HFFc6 (cell line): ENCODE data around the gene CSTF2T. TPM values are rescaled to one million over a fixed set of nuclear protein-coding genes. Genes with fewer than 3 reads are reported as not detected.

Experiments used
- DNase-seq: peaks from one replicate; pipeline ENCODE4 v3.0.0-alpha.2; 2018
- H3K27ac Mint-ChIP-seq: 2 replicates; pipeline ENCODE4 v1.8.0; 2020; ENCODE audit warnings: mild to moderate bottlenecking, mixed read lengths
- H3K27me3 Mint-ChIP-seq: 2 replicates; pipeline ENCODE4 v1.8.0; 2021; ENCODE audit warnings: mild to moderate bottlenecking, moderate library complexity, mixed read lengths; ENCODE audit not compliant: insufficient read depth
- H3K36me3 Mint-ChIP-seq: 2 replicates; pipeline ENCODE4 v1.8.0; 2021; ENCODE audit warnings: low read depth, mixed read lengths
- H3K4me1 Mint-ChIP-seq: 2 replicates; pipeline ENCODE4 v1.8.0; 2020; ENCODE audit warnings: low read depth, mixed read lengths
- H3K4me3 Mint-ChIP-seq: 2 replicates; pipeline ENCODE4 v1.8.0; 2020; ENCODE audit warnings: mild to moderate bottlenecking, moderate library complexity, mixed read lengths
- H3K9me3 Mint-ChIP-seq: 2 replicates; pipeline ENCODE4 v1.8.0; 2020; ENCODE audit warnings: mild to moderate bottlenecking, mixed read lengths
- CTCF ChIP-seq: fragments of 200-600 bp; sonication (generic); IDR thresholded peaks from 2 replicates; pipeline ENCODE4 v1.5.0; 2021; ENCODE audit warnings: antibody characterized with exemption, mild to moderate bottlenecking
- long read RNA-seq: library from polyadenylated mRNA; unstranded; transcript quantifications from one replicate; pipeline ENCODE4 v2.0.0, GENCODE V29; 2019
- total RNA-seq, 6 experiments: library from RNA; stranded (reverse); fragmentation: NEBNext Ultra II Directional; extraction: Animal tissue kit (Norgen Biotek cat#: 25700); gene quantifications; 2 replicates in 1 of 6; 3 replicates in 5 of 6; pipeline ENCODE4 v1.2.3, GENCODE V29; 2021

The CSTF2T gene
- total RNA-seq, result 10 to 100 TPM; 12.4 to 15.8 (median 15.6) TPM
- long read RNA-seq, full-length matches to known transcripts, result 10 of 10 reads
- long read RNA-seq, partial matches to known transcripts, result 0 of 10 reads
- long read RNA-seq, other reads (novel, unspliced or antisense), result 0 of 10 reads

GRCh38 chr10:51699475-51700227, at the start of gene CSTF2T:
CSTF2T (minus strand) TSS chr10:51699595; CDS start chr10:51699549, 46 bp downstream.
- H3K27ac Mint-ChIP-seq, result peak within 1 kb of the TSS; percentile 99
- peak; percentile 85 for DNase-seq
- H3K9me3 Mint-ChIP-seq, result no peaks in the 10 kb centered on the region
- H3K4me3 Mint-ChIP-seq, result peak within 1 kb of the TSS; percentile 98
- H3K27me3 Mint-ChIP-seq, result peaks cover 3% of the 10 kb centered on the region; the same call in 1 of the 2 replicates
- peaks cover 27% of the 10 kb centered on the region for H3K4me1 Mint-ChIP-seq
- TF ChIP-seq CTCF, result no peak
- H3K36me3 Mint-ChIP-seq, result peaks cover 18% of the 10 kb centered on the region

GRCh38 chr10:51748959-51749358, 49.6 kb upstream of the CSTF2T start:
- Mint-ChIP-seq H3K4me1 (no peaks in the 10 kb centered on the region), H3K27ac (no peak overlapping the region), H3K9me3 (no peaks in the 10 kb centered on the region), H3K36me3 (no peaks in the 10 kb centered on the region), H3K4me3 (no peak overlapping the region), H3K27me3 (peaks cover 2% of the 10 kb centered on the region; the same call in 1 of the 2 replicates)
- TF ChIP-seq CTCF, result no peak
- DNase-seq, result no peak

- no peaks in the 10 kb centered on the region for H3K9me3 Mint-ChIP-seq
- TF ChIP-seq CTCF, result no peak
- no peaks in the 10 kb centered on the region for H3K36me3 Mint-ChIP-seq
- H3K27ac Mint-ChIP-seq, result no peak overlapping the region
- no peak for DNase-seq
- no peak overlapping the region for H3K4me3 Mint-ChIP-seq
- no peaks in the 10 kb centered on the region for H3K4me1 Mint-ChIP-seq
- peaks cover 2% of the 10 kb centered on the region; the same call in 1 of the 2 replicates for H3K27me3 Mint-ChIP-seq
Observed at GRCh38 chr10:51747216-51747615, 47.8 kb upstream of the CSTF2T start.

- Mint-ChIP-seq H3K4me3 (no peak overlapping the region), H3K27me3 (peaks cover 2% of the 10 kb centered on the region; the same call in 1 of the 2 replicates), H3K36me3 (no peaks in the 10 kb centered on the region), H3K9me3 (no peaks in the 10 kb centered on the region), H3K27ac (no peak overlapping the region), H3K4me1 (no peaks in the 10 kb centered on the region)
- DNase-seq, result no peak
- no peak for TF ChIP-seq CTCF
Observed at GRCh38 chr10:51745397-51745796, 46.0 kb upstream of the CSTF2T start.

- no peaks in the 10 kb centered on the region for H3K4me1 Mint-ChIP-seq
- no peak overlapping the region for H3K27ac Mint-ChIP-seq
- H3K4me3 Mint-ChIP-seq, result no peak overlapping the region
- H3K27me3 Mint-ChIP-seq, result peaks cover 2% of the 10 kb centered on the region; the same call in 1 of the 2 replicates
- H3K9me3 Mint-ChIP-seq, result no peaks in the 10 kb centered on the region
- no peak for TF ChIP-seq CTCF
- H3K36me3 Mint-ChIP-seq, result no peaks in the 10 kb centered on the region
- no peak for DNase-seq
Observed at GRCh38 chr10:51744235-51745000, 45.0 kb upstream of the CSTF2T start.
